ENCODE data around the gene KRTAP6-3.

KRTAP6-3 gene

DNA sequence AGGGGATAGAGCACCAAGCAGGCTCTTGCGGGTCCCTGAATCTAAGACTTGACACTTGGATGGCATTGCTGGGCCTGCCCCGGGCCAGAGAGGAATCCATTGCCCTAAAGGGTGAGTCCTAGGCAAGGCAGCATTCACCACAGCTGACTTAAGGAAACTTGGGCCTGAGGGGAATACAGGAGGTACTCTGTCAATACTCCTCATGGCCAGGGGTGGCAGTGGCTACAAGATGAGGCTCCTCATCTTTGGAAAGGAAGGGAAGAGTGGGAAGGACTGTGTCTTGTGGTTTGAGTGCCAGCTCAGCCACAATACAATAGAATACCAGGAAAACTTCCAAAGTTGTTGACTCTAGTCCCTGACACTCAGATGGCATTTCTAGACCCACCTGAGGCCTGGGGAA, 13.7 kb downstream of the KRTAP6-3 start:
- no peak for TF ChIP-seq ZNF274 (IDR thresholded peaks at IDR 0.05; ENCODE audit: low read depth, low read length)

DNA sequence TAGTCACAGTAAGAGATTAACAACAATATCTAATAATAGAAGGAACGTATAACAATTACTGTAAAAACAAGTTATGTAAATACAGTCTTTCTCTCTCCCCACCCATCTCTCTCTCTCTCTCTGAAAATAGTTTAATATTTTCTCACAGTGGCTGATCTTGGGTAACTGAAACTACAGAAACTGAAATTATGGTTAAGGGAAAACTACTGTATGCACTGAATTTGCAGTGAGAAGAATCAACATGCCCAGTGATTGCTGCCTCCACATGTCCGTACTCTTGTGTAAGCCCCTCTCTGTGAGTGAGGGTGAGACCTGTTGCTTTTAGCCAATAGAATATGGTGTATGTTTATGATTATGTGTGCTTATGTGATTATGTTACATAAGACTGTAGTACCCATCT, 19.9 kb downstream of the KRTAP6-3 start:
- H3K4me3 ChIP-seq (ENCODE audit: low read length) = no peak overlapping the region
- TF ChIP-seq ZNF274 (IDR thresholded peaks at IDR 0.05; ENCODE audit: low read depth, low read length) = no peak

More for the DNA sequence above, 13.7 kb downstream of the KRTAP6-3 start:
- no peak overlapping the region for H3K4me3 ChIP-seq (ENCODE audit: low read length)

GRCh38 chr21:30613836-30614235, 21.6 kb downstream of the KRTAP6-3 start, which contains the start of gene KRTAP6-1:
KRTAP6-1 (minus strand) TSS chr21:30613930; CDS start chr21:30613904, 26 bp downstream.
- no peak within 1 kb of the TSS for H3K4me3 ChIP-seq (ENCODE audit: low read length)
- TF ChIP-seq ZNF274 (IDR thresholded peaks at IDR 0.05; ENCODE audit: low read depth, low read length) = no peak

- H3K4me3 ChIP-seq (ENCODE audit: low read length) = no peak overlapping the region
- TF ChIP-seq ZNF274 (IDR thresholded peaks at IDR 0.05; ENCODE audit: low read depth, low read length) = no peak
These were observed 23.0 kb downstream of the KRTAP6-3 start for GRCh38 chr21:30615199-30615598.

- H3K4me3 ChIP-seq (ENCODE audit: low read length) = no peak within 1 kb of the TSS
- TF ChIP-seq ZNF274 (IDR thresholded peaks at IDR 0.05; ENCODE audit: low read depth, low read length) = no peak
These were observed 23.9 kb downstream of the KRTAP6-3 start, which contains the start of gene KRTAP20-1 for GRCh38 chr21:30616125-30616524. KRTAP20-1 (plus strand) TSS chr21:30616425; CDS start chr21:30616455, 30 bp downstream.

- TF ChIP-seq ZNF274 (IDR thresholded peaks at IDR 0.05; ENCODE audit: low read depth, low read length) = no peak
These were observed 27.8 kb downstream of the KRTAP6-3 start for GRCh38 chr21:30620080-30620479.

DNA sequence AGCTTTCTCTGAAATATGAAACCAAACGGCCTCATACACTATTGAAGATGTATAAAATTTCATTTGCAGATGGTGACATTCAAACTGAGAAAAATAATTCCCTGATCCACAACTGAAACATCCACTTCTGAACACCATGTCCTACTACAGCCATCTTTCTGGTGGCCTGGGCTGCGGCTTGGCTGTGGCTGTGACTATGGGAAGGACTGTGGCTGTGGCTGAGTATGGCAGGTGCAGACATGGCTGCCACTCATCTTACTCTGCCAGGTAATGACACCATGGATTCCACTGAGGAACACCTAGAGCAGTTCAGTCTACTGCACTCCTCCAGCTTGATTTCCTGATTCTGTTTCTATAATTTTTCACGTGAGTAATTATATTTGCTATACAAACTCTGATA, 28.3 kb downstream of the KRTAP6-3 start, which contains the start of gene KRTAP20-4:
KRTAP20-4 (plus strand) TSS at position 106 of the 400 bp plus-strand sequence.
- H3K4me3 ChIP-seq (ENCODE audit: low read length) = no peak within 1 kb of the TSS
- no peak for TF ChIP-seq ZNF274 (IDR thresholded peaks at IDR 0.05; ENCODE audit: low read depth, low read length)

More at GRCh38 chr21:30620080-30620479, 27.8 kb downstream of the KRTAP6-3 start:
- H3K4me3 ChIP-seq (ENCODE audit: low read length) = no peak overlapping the region

DNA sequence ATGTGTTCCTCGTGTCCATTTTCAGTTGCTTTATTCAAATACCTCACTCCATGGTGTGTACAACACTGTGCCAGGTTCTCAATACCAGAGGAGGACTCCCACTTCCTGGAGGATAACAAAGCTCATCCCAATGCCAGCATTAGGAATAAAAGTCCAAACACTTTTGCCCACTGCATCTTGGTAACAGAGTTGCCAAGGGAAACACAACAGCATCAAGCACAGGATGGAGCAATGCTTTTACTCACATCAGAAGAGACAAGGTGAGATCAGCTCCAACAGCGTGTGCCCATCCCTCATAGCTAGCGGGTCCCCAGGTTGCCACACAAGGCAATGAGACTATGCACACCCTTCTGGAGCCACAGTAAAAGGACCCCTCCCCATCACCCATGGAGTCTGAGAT, 31.1 kb downstream of the KRTAP6-3 start:
- TF ChIP-seq ZNF274 (IDR thresholded peaks at IDR 0.05; ENCODE audit: low read depth, low read length) = no peak
- no peak overlapping the region for H3K4me3 ChIP-seq (ENCODE audit: low read length)

DNA sequence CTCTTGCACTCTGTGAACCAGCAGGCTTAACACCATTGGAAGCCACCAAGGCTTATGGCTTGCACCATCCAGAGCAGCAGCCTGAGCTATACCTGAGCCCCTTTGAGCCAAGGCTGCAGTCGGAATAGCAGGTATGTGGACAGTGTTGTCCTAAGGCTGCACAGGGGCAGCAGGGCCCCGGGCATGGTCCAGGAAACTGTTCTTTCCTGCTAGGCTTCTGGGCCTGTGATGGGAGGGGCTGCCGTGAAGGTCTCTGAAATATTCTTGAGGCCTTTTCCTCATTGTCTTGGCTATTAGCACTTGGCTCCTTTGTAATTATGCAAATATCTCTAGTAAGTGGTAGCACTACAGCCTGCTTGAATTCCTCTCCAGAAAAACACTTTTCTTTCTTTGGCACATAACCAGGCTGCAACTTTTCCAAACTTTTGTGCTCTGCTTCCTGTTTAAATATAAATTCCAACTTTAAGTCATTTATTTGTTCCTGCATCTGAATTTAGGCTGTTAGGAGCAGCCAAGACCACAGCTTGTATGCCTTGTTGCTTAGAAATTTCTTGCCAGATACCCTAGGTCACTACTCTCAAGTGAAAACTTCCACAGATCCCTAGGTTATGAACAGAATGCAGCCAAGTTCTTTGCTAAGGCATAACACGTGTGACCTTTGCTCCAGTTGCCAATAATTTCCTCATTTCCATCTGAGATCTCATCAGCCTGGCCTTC, 33.4 kb downstream of the KRTAP6-3 start:
- no peak for TF ChIP-seq ZNF274 (IDR thresholded peaks at IDR 0.05; ENCODE audit: low read depth, low read length)
- no peak overlapping the region for H3K4me3 ChIP-seq (ENCODE audit: low read length)

DNA sequence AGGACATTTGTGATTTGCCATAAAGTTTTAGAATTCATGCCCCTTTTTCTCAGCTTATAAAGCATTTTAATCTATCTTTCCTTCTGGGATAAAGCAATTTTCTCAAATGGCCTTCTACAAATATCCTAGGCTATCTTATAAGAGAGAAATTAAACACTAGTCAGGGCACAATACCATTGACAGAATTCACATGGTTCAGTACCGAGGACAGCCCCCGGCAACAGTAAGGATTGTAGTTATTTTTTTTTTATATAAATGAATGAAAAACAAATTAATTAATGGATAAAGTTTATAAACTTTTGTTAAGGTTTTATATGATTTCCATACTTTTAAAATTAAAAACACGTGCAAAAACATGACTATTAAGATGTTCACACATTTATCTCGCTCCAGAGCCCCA, 35.9 kb downstream of the KRTAP6-3 start:
- no peak for TF ChIP-seq ZNF274 (IDR thresholded peaks at IDR 0.05; ENCODE audit: low read depth, low read length)
- H3K4me3 ChIP-seq (ENCODE audit: low read length) = no peak overlapping the region

- H3K4me3 ChIP-seq (ENCODE audit: low read length) = no peak overlapping the region
These were observed 37.0 kb downstream of the KRTAP6-3 start for GRCh38 chr21:30629200-30629599.

DNA sequence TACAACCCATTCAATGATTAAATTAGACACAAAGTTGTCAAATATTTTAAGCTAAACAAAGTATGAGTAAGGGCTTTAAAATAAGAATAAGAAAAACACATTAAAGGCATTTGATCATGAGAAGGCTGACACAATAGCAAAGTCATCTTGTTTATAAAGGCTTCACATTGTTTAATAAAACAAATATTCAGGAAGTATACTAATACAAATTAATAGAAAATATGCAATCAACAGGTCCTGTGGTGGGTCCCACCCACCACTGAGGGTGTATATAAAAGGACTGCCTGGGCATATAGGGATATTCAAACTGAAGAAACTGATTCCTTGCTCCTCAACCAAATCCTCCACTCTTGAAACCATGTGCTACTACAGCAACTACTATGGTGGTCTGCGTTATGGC, 42.7 kb downstream of the KRTAP6-3 start, which contains the start of gene KRTAP20-2:
KRTAP20-2 (plus strand) TSS at position 301 of the 400 bp plus-strand sequence; CDS start at position 359, 58 bp downstream.
- H3K4me3 ChIP-seq (ENCODE audit: low read length) = no peak within 1 kb of the TSS
- no peak for TF ChIP-seq ZNF274 (IDR thresholded peaks at IDR 0.05; ENCODE audit: low read depth, low read length)

More at GRCh38 chr21:30629200-30629599, 37.0 kb downstream of the KRTAP6-3 start:
- no peak for TF ChIP-seq ZNF274 (IDR thresholded peaks at IDR 0.05; ENCODE audit: low read depth, low read length)

GRCh38 chr21:30638686-30639085, 46.4 kb downstream of the KRTAP6-3 start:
- TF ChIP-seq ZNF274 (IDR thresholded peaks at IDR 0.05; ENCODE audit: low read depth, low read length) = no peak
- no peak overlapping the region for H3K4me3 ChIP-seq (ENCODE audit: low read length)

GRCh38 chr21:30642564-30642963, 50.3 kb downstream of the KRTAP6-3 start, which contains the start of gene KRTAP20-3:
KRTAP20-3 (plus strand) TSS chr21:30642864.
- TF ChIP-seq ZNF274 (IDR thresholded peaks at IDR 0.05; ENCODE audit: low read depth, low read length) = no peak
- no peak within 1 kb of the TSS for H3K4me3 ChIP-seq (ENCODE audit: low read length)
